ENCODE measurements around the gene CASKIN1. TPM values are rescaled to one million over a fixed set of nuclear protein-coding genes. Genes with fewer than 3 reads are reported as not detected.
"Not testable (repeated sequence)": the region's sequence is repeated elsewhere in the genome, so short reads cannot be mapped to it uniquely, and the experiment has no call there.

The CASKIN1 gene
- total and polyA plus RNA-seq, 12 donors, result 0.06 to 5.2 (median 1.3) TPM; not detected in 3

DNA sequence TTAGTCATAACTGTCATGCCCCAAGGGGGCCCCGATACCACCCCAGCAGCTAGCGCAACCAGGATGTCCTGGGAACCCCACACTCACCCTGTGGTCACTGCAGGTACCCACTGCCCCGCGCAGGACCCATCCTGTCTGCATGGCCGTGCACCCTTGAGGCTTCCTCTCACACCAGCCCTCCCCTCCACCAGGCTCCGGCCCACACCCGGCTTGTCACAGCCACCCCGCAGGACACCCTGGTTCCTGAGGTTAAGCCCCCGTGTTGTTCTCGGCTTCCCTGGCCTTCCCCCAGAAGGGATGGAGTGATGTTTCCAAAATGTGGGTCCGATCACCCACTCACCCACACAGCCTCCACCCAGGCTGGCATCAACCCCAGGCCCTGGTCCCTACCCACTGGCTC, 47.4 kb upstream of the CASKIN1 start:
- intact Hi-C loops (cut with DNase I), result no loop called here
- Histone ChIP-seq H3K36me3 (replicated peaks in 1 of 2) (peaks cover 0 to 47% of the 10 kb centered on the region in 2 donors), H3K27me3 (no peaks in the 10 kb centered on the region), H3K4me3 (no peak overlapping the region), H3K4me1 (replicated peaks in 1 of 2) (peaks cover 0 to 4% of the 10 kb centered on the region in 2 donors), H3K9me3 (replicated peaks in 1 of 3) (no peaks in the 10 kb centered on the region), H3K27ac (no peak overlapping the region)
- no peak for DNase-seq
- WGBS, 4 donors, result 93 to 98% (median 96%) methylated on average over 4 to 11 of the region's 11 CpGs
- TF ChIP-seq CTCF (IDR thresholded peaks at IDR 0.05) (no peak), POLR2A (IDR thresholded peaks at IDR 0.05) (no peak)

- H3K27ac ChIP-seq, result no peak overlapping the region
- H3K4me3 ChIP-seq, result no peak overlapping the region
- intact Hi-C loops (cut with DNase I), result no loop called here
- no peaks in the 10 kb centered on the region for H3K27me3 ChIP-seq
- WGBS, 4 donors, result 95 to 100% (median 96%) methylated on average over 5 to 19 of the region's 19 CpGs
- H3K9me3 ChIP-seq (replicated peaks in 1 of 3), result no peaks in the 10 kb centered on the region
- H3K36me3 ChIP-seq (replicated peaks in 1 of 2), result peaks cover 0 to 47% of the 10 kb centered on the region in 2 donors
- H3K4me1 ChIP-seq (replicated peaks in 1 of 2), result peaks cover 0 to 7% of the 10 kb centered on the region in 2 donors
- TF ChIP-seq POLR2A (IDR thresholded peaks at IDR 0.05) (no peak), CTCF (IDR thresholded peaks at IDR 0.05) (no peak)
- no peak for DNase-seq
Measured at GRCh38 chr16:2243031-2243528, 46.7 kb upstream of the CASKIN1 start.

DNA sequence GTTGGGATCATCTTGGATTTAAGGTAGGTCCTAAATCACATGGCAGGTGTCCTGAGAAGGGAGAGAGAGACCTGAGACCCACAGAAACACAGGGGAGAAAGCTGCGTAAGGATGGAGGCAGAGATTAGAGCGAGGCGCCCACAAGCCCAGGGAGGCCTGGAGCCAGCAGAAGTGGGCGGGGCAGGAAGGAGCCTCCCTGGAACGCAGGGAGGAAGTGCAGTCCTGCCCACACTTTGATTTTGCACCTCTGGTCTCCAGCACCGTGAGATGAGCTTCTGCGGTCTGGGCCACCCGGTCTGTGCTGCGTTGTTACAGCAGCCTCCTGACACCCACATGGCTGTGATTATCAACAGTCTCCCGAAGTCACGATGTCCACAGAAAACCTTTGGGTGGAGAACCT, 46.2 kb upstream of the CASKIN1 start:
- no peak for DNase-seq
- Histone ChIP-seq H3K27ac (no peak overlapping the region), H3K36me3 (replicated peaks in 1 of 2) (peaks cover 0 to 47% of the 10 kb centered on the region in 2 donors), H3K4me3 (no peak overlapping the region), H3K4me1 (replicated peaks in 1 of 2) (peaks cover 0 to 7% of the 10 kb centered on the region in 2 donors), H3K27me3 (no peaks in the 10 kb centered on the region), H3K9me3 (replicated peaks in 1 of 3) (no peaks in the 10 kb centered on the region)
- TF ChIP-seq POLR2A (IDR thresholded peaks at IDR 0.05) (no peak), CTCF (IDR thresholded peaks at IDR 0.05) (no peak)
- intact Hi-C loops (cut with DNase I), result no loop called here
- 73 to 90% (median 79%) methylated on average over 5 to 11 of the region's 11 CpGs for WGBS, 4 donors

GRCh38 chr16:2240331-2240730, 43.9 kb upstream of the CASKIN1 start:
- Histone ChIP-seq H3K4me1 (replicated peaks in 1 of 2) (peaks cover 12 to 21% of the 10 kb centered on the region in 2 donors), H3K36me3 (replicated peaks in 1 of 2) (peaks cover 0 to 38% of the 10 kb centered on the region in 2 donors)
- H3K27ac ChIP-seq; H3K4me3 ChIP-seq; DNase-seq; H3K27me3 ChIP-seq; intact Hi-C loops (cut with DNase I); H3K9me3 ChIP-seq (replicated peaks in 1 of 3): not testable (repeated sequence)
- WGBS, 4 donors, result 76 to 84% (median 82%) methylated on average over 9 of the region's 9 CpGs
